ENCODE measurements around the gene CHRM1.

GRCh38 chr11:62961017-62961570, 39.9 kb upstream of the CHRM1 start:
- TF ChIP-seq CTCF (IDR thresholded peaks at IDR 0.05; ENCODE audit: borderline replicate concordance, extremely low read depth, low read length, poor library complexity, severe bottlenecking) (no peak), EZH2 (IDR thresholded peaks at IDR 0.05; ENCODE audit: borderline replicate concordance, low read depth, low read length, severe bottlenecking) (no peak)

Data from DND-41 (cell line).